Measurements from ENCODE around the gene MCCC2.
"Not testable (repeated sequence)": the region's sequence is repeated elsewhere in the genome, so short reads cannot be mapped to it uniquely, and the experiment has no call there.

MCCC2 gene

DNA sequence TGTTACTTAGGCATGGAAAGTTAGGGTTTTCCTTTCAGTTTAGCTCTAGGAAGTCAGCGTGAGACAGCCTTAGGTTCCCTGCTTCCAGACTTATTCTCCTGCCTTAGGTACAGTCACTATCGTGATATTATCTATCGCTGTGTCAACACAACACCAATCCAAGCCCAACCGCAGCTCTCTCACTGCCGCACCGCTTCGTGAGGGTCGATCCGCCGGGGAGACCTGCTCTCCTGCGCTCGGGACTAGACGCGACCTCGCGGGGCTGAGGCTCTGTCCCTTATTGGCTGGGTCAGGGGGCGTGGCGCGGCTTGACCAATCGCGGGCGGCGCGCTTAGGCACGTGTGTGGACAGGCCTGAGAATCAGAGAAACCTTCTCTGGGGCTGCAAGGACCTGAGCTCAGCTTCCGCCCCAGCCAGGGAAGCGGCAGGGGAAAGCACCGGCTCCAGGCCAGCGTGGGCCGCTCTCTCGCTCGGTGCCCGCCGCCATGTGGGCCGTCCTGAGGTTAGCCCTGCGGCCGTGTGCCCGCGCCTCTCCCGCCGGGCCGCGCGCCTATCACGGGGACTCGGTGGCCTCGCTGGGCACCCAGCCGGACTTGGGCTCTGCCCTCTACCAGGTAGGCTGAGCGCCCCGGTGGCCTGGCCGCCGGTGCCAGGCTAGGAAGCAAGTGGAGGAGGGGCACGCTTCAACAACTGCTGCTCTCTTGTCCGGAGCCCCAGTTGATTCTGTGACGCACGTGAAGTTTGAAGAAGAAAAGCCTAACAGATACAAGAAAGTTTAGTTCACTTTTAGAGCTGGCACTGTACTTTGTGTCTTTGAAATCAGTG lies at the start of gene MCCC2:
Gene MCCC2, plus strand, starts transcription at position 400 of the 825 bp plus-strand sequence. Its CDS starts 86 bp downstream, at position 486.
- peak; percentile 97 for DNase-seq

DNA sequence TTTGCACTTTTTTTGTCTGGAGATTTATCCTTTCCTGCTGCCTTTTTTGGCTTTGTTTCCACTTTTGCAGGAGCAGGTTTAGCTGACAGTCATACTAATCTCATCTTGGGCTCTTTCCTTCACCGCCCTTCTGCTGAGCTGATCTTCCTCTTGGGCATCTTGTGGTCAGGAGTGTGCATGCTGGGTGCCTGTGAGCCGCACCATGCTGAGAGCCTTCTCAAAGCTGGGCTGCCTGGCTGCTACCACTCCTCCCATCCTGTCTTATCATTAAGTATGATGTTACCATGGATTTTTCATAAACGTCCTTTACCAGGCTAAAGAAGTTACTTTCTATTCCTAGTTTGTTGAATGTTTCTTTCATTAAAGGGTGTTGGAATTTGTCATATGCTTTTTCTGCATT lies 49.5 kb upstream of the MCCC2 start:
- no peak for DNase-seq

GRCh38 chr5:71550885-71551284 lies 36.3 kb upstream of the MCCC2 start:
- DNase-seq: not testable (repeated sequence)

- DNase-seq: not testable (repeated sequence)
These were observed 35.6 kb upstream of the MCCC2 start for GRCh38 chr5:71551582-71551981.

- not testable (repeated sequence) for DNase-seq
These were observed 35.0 kb upstream of the MCCC2 start for GRCh38 chr5:71552026-71552749.

DNA sequence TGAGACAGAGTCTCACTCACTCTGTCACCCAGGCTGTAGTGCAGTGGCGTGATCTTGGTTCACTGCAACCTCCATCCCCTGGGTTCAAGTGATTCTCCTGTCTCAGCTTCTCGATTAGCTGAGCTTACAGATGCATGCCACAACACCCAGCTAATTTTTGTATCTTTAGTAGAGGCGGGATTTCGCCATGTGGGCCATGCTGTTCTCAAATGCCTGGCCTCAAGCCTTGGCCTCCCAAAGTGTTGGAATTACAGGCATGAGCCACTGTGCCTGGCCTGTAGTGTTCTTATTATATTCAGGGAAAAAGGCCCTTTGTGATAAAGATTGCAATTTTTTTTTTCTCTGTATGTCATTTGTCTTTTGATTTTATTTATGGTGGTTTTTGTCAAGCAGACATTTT lies 24.0 kb upstream of the MCCC2 start:
- no peak for DNase-seq

GRCh38 chr5:71564895-71565294 lies 22.2 kb upstream of the MCCC2 start:
- DNase-seq: no peak

DNA sequence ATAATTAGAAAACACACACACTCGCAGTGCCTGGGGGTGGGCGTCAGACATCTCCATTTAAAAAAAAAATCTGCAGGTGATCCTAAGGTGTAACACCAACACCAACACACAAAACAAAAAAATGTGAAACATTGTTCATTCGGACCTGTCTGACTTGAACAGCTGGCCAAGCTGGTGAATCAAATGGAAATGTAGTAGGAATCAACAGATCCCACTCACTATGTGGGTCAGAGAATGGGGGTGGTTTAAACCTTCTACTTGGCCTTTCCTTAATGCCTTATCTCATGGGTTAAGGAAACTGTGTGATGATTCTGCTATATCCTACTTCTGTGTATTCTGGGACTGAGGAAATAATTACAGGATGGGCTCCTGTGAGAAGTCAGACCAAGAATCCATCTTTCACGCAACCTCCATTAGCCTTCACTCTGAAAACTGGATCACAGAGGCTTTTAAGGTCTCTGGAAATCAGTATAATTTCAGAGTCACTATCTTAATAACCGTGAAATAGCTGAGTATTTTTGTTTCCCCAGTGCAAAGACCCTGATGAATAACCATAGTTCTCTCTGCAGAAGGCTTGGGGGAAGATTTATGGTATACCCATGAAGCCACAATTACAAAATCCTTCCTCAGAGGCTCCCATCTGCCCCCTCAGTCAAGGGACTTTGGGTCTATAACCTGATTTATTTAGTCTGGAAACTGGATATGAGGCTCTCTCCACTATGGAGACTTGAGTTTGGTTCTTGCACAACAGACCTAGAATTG lies 17.2 kb upstream of the MCCC2 start:
- DNase-seq: no peak

GRCh38 chr5:71571811-71572210 lies 15.3 kb upstream of the MCCC2 start:
- DNase-seq: not testable (repeated sequence)

GRCh38 chr5:71573591-71573990 lies 13.5 kb upstream of the MCCC2 start:
- DNase-seq: no peak

DNA sequence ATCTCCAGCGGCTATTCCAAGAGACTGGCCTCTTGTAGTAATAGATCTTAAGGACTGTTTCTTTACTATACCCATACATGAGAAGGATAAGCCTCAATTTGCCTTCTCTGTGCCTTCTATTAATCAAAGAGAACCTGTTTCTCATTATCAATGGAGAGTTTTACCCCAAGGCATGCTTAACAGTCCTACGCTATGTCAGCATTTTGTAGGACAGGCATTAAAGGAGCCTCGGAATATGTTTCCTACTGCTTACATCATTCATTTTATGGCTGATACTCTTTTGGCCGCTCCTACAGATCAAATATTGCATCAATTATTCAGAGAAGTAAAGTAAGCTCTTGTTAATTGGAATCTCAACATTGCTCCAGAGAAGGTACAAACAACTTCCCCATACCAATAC lies 11.6 kb upstream of the MCCC2 start:
- DNase-seq: not testable (repeated sequence)

GRCh38 chr5:71576241-71576640 lies 10.9 kb upstream of the MCCC2 start:
- DNase-seq: no peak

DNA sequence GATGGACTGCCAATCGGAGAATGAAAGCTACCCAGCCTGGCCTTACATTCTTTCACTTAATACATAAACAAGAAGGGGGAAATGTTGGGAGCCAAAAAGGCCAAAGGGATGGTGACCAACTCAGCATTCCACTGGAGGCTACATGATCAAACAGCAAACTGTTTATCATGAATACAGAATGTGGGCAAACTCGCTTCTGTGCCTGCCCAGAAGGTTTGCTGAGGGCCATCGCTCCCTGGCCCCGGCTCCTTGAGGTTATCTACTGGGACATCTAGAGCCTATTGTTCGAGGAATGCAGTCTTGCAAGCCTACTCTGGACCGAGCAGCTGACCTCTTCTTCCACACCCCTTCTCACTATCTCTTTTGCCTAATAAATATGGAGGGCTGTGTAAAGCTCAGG lies 9.3 kb upstream of the MCCC2 start:
- DNase-seq: not testable (repeated sequence)

GRCh38 chr5:71582945-71583584 lies 4.1 kb upstream of the MCCC2 start:
- no peak for DNase-seq

- no peak for DNase-seq
These were observed 844 bp upstream of the MCCC2 start for GRCh38 chr5:71586052-71586940.

DNA sequence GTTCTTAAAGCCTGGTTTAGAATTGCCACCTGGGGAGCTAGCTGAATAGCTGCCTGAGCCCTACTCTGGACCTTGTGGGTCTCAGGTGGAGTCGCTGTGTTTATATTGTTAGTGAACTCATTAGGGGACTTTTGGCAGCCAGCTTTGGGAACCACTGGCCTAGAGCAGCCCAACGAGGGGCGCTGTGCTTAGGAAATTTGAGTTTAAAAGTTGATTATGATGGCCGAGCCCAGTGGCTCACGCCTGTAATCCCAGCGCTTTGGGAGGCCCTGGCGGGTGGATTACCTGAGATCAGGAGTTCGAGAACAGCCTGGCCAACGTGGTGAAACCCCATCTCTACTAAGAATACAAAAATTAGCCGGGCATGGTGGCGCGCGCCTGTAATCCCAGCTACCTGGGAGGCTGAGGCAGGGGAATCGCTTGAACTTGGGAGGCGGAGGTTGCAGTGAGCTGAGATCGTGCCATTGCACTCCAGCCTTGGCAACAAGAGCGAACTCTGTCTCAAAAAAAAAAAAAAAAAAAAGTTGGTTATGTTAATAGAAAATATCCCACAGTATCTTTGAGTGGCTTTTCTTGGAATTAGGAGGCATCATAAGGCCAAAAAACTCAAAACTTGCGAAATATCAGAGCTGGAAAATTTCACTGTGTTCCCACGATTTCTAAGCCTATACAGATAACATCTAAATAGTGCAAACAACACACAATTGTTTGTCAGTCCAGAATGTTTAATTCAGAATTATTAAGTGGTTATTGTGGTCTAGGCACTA lies 809 bp downstream of the MCCC2 start:
- DNase-seq: peak; percentile 30

DNA sequence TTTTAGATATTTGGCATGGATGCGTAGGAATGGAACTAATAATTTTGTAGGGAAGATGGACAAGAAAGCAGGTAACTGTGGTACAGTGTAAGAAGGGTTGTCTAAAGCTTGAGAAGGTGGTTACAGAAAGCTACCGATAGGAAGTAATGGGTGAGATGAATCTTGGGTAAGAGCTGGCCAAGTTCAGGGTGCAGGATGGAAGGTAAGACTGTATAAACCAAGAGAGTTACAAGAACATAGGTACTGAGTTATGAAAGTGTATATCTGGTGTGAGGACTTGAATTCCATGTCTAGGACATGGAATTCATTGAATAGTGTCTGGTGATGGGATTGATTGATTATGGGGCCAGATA lies 1.4 kb downstream of the MCCC2 start:
- no peak for DNase-seq

- no peak for DNase-seq
These were observed 2.8 kb downstream of the MCCC2 start for GRCh38 chr5:71589903-71590302.

- DNase-seq: no peak
These were observed 4.0 kb downstream of the MCCC2 start for GRCh38 chr5:71591100-71591499.

GRCh38 chr5:71596169-71596568 lies 9.0 kb downstream of the MCCC2 start:
- DNase-seq: no peak

DNA sequence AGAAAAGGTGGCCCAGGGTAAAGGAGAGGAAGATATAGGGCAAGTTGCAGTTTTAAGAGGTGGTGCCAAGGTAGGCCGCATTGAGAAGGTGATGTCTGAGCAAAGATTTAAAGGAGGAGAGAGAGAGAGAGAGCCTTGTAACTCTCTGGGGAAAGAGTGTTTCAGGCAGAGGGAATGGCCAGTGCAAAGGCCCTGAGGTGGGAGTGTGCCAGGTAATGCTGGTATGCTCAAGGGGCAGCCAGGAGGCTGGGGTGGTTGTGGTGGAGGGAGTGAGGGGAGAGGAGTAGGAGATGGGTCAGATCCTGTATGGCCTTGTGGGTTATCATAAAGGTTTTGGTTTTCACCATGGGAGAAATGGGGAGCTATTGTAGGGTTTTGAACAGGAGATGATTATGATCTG lies 9.9 kb downstream of the MCCC2 start:
- DNase-seq: no peak

Measured in activated CD4-positive, CD25-positive, alpha-beta regulatory T cell treated with anti-CD3 and anti-CD28 coated beads, Interleukin-2, amount 50 U/mL, for 72 hours (primary cell).